Mesothelial cell of epicardium (in vitro differentiated cells): ENCODE results near the gene FBXW7. TPM values are rescaled to one million over a fixed set of nuclear protein-coding genes. Genes with fewer than 3 reads are reported as not detected.

Experiments
- DNase-seq, 2 experiments: peaks; one replicate each; pipeline ENCODE4 v3.0.0; 2021; ENCODE audit warnings: low spot score in 2 of 2; ENCODE audit not compliant: unreplicated experiment in 2 of 2
- H3K27ac Mint-ChIP-seq: 2 replicates; pipeline ENCODE4 v1.8.0; 2021; ENCODE audit warnings: mixed read lengths
- H3K27me3 Mint-ChIP-seq: 2 replicates; pipeline ENCODE4 v1.8.0; 2021; ENCODE audit warnings: low read depth, mixed read lengths
- H3K36me3 Mint-ChIP-seq: 2 replicates; pipeline ENCODE4 v1.8.0; 2021; ENCODE audit warnings: mixed read lengths
- H3K4me1 Mint-ChIP-seq: 2 replicates; pipeline ENCODE4 v1.8.0; 2021; ENCODE audit warnings: mixed read lengths
- H3K4me3 Mint-ChIP-seq: 2 replicates; pipeline ENCODE4 v1.8.0; 2021; ENCODE audit warnings: mild to moderate bottlenecking, moderate library complexity, mixed read lengths
- H3K9me3 Mint-ChIP-seq: 2 replicates; pipeline ENCODE4 v1.8.0; 2021; ENCODE audit warnings: mixed read lengths
- total RNA-seq: library from RNA; stranded (reverse); gene quantifications from 3 replicates; pipeline ENCODE4 v1.2.1, GENCODE V29; 2021
- TF ChIP-seq, protein P1 (sequence below): fragments of 200-600 bp; sonication (generic); IDR thresholded peaks from one replicate; pipeline ENCODE4 v1.5.0; 2021; ENCODE audit warnings: antibody characterized with exemption; ENCODE audit not compliant: unreplicated experiment

FBXW7 gene
- total RNA-seq, 1 donor from 2014 or later, result 46.4 TPM

DNA sequence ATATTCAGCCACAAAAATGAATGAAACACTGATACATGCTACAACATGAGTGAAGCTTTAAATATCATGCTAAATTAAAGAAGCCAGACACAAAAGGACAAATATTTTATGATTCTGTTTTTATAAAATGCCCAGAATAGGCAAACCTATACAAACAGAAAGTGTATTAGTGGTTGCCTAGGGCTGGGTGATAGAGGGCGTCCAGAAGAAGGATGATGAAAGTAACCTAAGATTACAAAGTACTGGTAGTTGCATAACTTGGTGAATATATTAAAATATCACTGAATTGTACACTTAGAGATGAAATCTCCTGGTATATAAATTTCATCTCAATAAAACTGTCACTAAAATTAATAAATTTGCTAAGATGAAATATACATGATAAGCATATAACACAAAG lies 67.5 kb downstream of the FBXW7 start:
- H3K9me3 Mint-ChIP-seq, result peaks cover 3% of the 10 kb centered on the region
- no peaks in the 10 kb centered on the region for H3K36me3 Mint-ChIP-seq
- no peaks in the 10 kb centered on the region for H3K27me3 Mint-ChIP-seq
- no peak overlapping the region for H3K4me3 Mint-ChIP-seq
- no peak for DNase-seq
- peaks cover 10% of the 10 kb centered on the region for H3K4me1 Mint-ChIP-seq
- TF ChIP-seq, protein P1, sequence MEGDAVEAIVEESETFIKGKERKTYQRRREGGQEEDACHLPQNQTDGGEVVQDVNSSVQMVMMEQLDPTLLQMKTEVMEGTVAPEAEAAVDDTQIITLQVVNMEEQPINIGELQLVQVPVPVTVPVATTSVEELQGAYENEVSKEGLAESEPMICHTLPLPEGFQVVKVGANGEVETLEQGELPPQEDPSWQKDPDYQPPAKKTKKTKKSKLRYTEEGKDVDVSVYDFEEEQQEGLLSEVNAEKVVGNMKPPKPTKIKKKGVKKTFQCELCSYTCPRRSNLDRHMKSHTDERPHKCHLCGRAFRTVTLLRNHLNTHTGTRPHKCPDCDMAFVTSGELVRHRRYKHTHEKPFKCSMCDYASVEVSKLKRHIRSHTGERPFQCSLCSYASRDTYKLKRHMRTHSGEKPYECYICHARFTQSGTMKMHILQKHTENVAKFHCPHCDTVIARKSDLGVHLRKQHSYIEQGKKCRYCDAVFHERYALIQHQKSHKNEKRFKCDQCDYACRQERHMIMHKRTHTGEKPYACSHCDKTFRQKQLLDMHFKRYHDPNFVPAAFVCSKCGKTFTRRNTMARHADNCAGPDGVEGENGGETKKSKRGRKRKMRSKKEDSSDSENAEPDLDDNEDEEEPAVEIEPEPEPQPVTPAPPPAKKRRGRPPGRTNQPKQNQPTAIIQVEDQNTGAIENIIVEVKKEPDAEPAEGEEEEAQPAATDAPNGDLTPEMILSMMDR, result no peak
- no peak overlapping the region for H3K27ac Mint-ChIP-seq

DNA sequence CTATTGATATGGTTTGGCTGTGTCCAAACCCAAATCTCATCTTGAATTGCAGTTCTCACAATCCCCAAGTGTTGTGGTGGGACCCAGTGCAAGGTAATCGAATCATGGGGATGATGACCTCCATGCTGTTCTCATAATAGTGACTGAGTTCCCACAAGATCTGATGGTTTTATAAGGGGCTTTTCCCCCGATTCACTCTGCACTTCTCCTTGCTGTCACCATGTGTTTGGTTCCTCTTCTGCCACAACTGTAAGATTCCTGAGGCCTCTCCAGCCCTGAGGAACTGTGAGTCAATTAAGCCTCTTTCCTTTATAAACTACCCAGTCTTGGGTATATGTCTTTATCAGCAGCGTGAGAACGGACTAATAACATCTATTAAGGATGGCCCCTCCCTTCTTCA lies 68.8 kb downstream of the FBXW7 start:
- Mint-ChIP-seq H3K36me3 (no peaks in the 10 kb centered on the region), H3K27me3 (no peaks in the 10 kb centered on the region), H3K4me1 (peaks cover 10% of the 10 kb centered on the region), H3K27ac (no peak overlapping the region), H3K4me3 (no peak overlapping the region), H3K9me3 (peaks cover 3% of the 10 kb centered on the region)
- no peak for DNase-seq
- TF ChIP-seq, protein P1, result no peak

DNA sequence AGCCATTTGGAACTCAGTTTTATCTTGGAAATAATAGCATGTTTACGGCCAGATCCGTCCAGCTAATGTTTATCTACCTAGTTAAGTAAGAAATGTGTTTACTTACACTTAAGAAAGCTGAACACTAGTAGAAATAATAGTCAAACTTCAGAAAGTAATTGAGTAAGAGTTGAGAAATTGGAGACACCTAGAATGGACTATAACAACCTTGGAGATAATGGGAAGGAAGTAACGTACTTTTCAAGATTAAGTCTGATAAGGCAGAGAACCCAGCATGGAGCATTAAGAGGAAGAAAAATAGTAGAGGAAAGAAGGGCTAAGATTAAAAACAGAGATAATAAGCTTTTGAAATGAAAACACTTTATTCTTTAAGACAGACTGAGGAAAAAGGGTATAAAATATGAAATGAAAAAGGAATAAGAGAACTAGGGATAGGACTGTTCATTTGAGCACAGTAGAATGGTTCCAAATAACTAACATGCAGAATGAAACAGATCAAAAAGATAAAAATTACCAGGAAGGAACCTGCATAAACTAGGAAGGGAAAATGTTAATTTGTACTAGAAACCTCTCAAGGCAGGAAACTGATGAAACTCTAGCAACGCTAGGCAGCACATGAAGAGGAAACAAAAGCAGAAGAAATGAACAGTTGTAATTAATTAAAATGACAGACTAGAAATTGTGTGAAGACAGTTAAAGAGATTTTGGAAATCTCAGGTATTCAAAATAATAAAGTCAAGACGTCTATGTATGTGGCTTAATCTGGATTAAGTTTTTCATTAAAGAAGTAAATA lies 71.7 kb downstream of the FBXW7 start:
- no peak for DNase-seq
- H3K27me3 Mint-ChIP-seq, result no peaks in the 10 kb centered on the region
- H3K27ac Mint-ChIP-seq, result no peak overlapping the region
- TF ChIP-seq, protein P1, result no peak
- H3K36me3 Mint-ChIP-seq, result no peaks in the 10 kb centered on the region
- H3K4me1 Mint-ChIP-seq, result peaks cover 10% of the 10 kb centered on the region
- H3K4me3 Mint-ChIP-seq, result no peak overlapping the region
- peaks cover 3% of the 10 kb centered on the region for H3K9me3 Mint-ChIP-seq

DNA sequence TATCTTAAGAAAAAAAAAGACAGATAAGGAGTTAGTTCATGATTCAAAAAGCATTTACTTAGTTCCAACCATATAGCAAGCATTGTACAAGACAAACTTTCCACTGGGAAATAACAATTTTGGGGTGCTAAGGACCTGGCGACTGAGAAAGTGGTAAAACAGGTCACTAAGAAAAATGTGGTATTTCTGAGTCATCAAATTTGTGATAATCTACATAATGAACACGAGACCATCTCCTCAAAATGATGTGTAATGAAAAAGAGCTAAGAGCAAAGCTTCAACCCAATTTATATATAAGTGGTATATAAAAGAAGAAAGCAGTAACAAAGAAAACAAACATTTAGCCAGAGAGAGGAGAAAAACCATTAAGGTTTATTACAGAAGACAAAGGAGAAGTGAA lies 72.3 kb downstream of the FBXW7 start:
- TF ChIP-seq, protein P1, result no peak
- Mint-ChIP-seq H3K9me3 (peaks cover 3% of the 10 kb centered on the region), H3K36me3 (no peaks in the 10 kb centered on the region), H3K27me3 (no peaks in the 10 kb centered on the region), H3K4me1 (peaks cover 10% of the 10 kb centered on the region), H3K4me3 (no peak overlapping the region), H3K27ac (no peak overlapping the region)
- no peak for DNase-seq

DNA sequence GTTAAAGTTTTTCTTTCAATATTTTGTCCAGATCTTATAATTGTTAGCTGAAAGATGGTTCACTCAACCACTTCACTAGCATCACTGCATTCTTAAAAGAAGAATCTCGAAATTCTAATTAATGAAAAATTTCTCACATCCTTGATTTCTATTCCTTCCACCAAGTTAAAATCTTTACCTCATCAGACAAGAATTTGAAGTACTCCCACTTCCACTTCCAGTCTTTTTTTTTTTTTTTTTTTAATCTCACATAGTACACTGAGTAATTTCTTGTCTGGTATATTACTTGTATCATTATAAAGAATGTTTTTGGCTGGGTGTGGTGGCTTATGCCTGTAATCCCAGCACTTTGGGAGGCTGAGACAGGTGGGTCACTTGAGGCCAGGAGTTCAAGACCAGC lies 73.2 kb downstream of the FBXW7 start:
- Mint-ChIP-seq H3K36me3 (no peaks in the 10 kb centered on the region), H3K4me3 (no peak overlapping the region), H3K27ac (no peak overlapping the region), H3K4me1 (peaks cover 10% of the 10 kb centered on the region), H3K9me3 (peaks cover 3% of the 10 kb centered on the region), H3K27me3 (no peaks in the 10 kb centered on the region)
- TF ChIP-seq, protein P1, result no peak
- no peak for DNase-seq
